GM21786 (cell line): ENCODE results near the gene WNT7A.
"Not testable (repeated sequence)": the region's sequence is repeated elsewhere in the genome, so short reads cannot be mapped to it uniquely, and the experiment has no call there.

Experiments used
- ATAC-seq: cut with Tn5 transposase; IDR thresholded peaks from one replicate; pipeline ENCODE4 v1.9.1; 2021; ENCODE audit not compliant: unreplicated experiment

WNT7A gene

GRCh38 chr3:13879946-13880810 lies at the start of gene WNT7A:
WNT7A (minus strand) TSS chr3:13880071; CDS start chr3:13879816, 255 bp downstream.
- no peak for ATAC-seq

- not testable (repeated sequence) for ATAC-seq
Measured at GRCh38 chr3:13928741-13929140, 48.9 kb upstream of the WNT7A start.

- ATAC-seq = no peak
Measured at GRCh38 chr3:13927295-13927694, 47.4 kb upstream of the WNT7A start.

GRCh38 chr3:13916375-13916774 lies 36.5 kb upstream of the WNT7A start:
- ATAC-seq = no peak

GRCh38 chr3:13902648-13903238 lies 22.9 kb upstream of the WNT7A start:
- no peak for ATAC-seq

GRCh38 chr3:13901935-13902584 lies 22.2 kb upstream of the WNT7A start:
- no peak for ATAC-seq

GRCh38 chr3:13898346-13898745 lies 18.5 kb upstream of the WNT7A start:
- no peak for ATAC-seq

- peak; percentile 45 for ATAC-seq
Measured at GRCh38 chr3:13896473-13897154, 16.7 kb upstream of the WNT7A start.

GRCh38 chr3:13895155-13896105 lies 15.6 kb upstream of the WNT7A start:
- peak; percentile 95 for ATAC-seq

GRCh38 chr3:13894807-13895154 lies 14.9 kb upstream of the WNT7A start:
- ATAC-seq = no peak

- ATAC-seq = no peak
Measured at GRCh38 chr3:13894096-13894806, 14.4 kb upstream of the WNT7A start.

GRCh38 chr3:13892304-13892703 lies 12.4 kb upstream of the WNT7A start:
- no peak for ATAC-seq

- ATAC-seq = no peak
Measured at GRCh38 chr3:13891492-13892073, 11.7 kb upstream of the WNT7A start.

- ATAC-seq = no peak
Measured at GRCh38 chr3:13891017-13891392, 11.1 kb upstream of the WNT7A start.

GRCh38 chr3:13890377-13891016 lies 10.6 kb upstream of the WNT7A start:
- no peak for ATAC-seq

GRCh38 chr3:13888576-13888975 lies 8.7 kb upstream of the WNT7A start:
- ATAC-seq = no peak

GRCh38 chr3:13887495-13888300 lies 7.8 kb upstream of the WNT7A start:
- ATAC-seq = no peak

GRCh38 chr3:13886593-13887129 lies 6.8 kb upstream of the WNT7A start:
- ATAC-seq = no peak
